ENCODE measurements around the gene POR.

DNA sequence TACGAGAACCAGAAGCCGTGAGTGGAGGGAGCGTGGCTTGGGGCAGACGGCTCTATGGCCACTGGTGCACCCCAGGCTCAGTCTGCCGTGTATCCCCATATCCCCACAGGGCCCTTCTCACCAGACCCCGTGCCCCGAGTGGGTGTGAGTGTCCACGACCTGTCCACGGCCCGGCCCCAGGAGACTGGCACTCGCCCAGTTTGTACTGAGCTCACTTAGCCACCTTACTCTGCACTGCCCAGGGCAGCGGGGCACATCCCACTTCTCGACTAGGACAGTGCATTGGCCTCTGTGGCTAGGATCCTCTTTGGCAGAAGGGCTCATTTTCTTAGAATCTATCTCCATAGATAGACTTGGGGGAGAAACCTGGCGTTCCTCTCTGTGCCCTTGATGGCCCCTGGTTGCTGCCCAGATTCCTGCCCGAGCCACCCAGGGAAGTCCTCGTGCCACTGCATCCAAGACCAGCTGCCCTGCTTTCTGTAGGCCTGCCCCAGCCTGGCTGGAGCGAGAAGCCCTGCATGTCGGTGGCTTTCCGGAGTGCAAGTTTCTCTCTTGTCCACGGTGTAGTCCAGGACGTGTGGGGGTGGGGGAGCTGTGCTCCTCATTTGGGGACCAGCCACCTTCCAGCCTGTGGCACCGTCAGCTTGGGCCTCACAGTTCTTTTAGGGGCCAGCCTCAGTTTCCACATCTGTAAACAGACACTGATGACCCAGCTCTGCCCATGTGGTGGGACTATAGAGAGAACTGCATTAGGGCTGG is 67.5 kb downstream of the POR start:
- TF ChIP-seq POLR2A (IDR thresholded peaks at IDR 0.05; ENCODE audit: low read depth, low read length) (no peak), POLR2AphosphoS5 (IDR thresholded peaks at IDR 0.05; ENCODE audit: low read depth, low read length) (no peak)
